ENCODE data around the gene PRRG1. TPM values are rescaled to one million over a fixed set of nuclear protein-coding genes. Genes with fewer than 3 reads are reported as not detected.
"Not testable (repeated sequence)": the region's sequence is repeated elsewhere in the genome, so short reads cannot be mapped to it uniquely, and the experiment has no call there.

The PRRG1 gene
- total RNA-seq (2014; rRNA removed; shearing (Covaris generic)), result 11.9 and 12.6 TPM in 2 replicates

DNA sequence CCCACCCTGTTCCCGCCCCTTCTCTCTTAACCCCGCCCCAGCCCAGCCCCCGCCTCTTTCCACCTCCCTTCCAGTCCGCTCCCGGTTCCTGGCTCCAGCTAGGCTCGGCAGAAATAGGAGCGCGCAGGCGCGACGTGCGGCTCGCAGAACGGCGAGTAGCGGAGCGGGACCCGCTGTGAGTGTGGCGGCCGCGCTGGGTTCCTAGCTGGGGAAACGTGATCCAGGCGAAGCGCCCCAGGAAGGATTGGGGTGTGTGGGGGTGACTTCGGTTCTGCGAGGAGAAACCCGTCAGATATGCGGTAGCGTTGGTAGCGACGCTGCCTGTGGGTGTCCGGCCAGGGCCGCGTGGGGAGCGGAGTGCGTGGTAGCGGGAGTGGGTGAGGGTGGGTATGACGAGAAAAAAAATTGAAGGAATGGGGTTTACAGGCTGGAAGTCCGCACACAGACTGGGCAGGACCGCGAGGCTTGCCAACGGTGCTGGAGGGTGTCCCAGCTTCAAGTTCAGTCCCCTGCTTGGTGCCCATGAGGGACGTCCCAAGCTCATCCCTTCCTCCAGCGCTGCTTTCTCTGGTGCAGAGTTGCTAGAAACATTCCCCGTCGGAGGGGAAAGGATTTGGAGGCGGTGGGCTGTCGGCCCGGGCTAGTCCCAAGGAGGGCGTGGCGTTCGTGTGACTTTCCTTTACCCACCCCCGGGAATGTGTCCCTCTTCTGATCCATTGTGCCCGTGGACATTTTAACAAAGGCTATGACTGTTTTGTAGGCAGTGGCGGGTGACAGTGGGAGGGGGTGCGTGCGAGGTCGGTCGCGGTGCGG, at the start of gene PRRG1:
TSS of gene PRRG1 (plus strand) at position 144 of the 813 bp plus-strand sequence. CDS start 56,886 bp downstream, outside the sequence.
- peak; percentile 84 for DNase-seq (ENCODE audit: low read depth)

- DNase-seq (ENCODE audit: low read depth), result peak; percentile 5
These were observed 46.6 kb upstream of the PRRG1 start for GRCh38 chrX:37302569-37302968.

GRCh38 chrX:37305238-37305637, 43.9 kb upstream of the PRRG1 start:
- DNase-seq (ENCODE audit: low read depth), result not testable (repeated sequence)

DNA sequence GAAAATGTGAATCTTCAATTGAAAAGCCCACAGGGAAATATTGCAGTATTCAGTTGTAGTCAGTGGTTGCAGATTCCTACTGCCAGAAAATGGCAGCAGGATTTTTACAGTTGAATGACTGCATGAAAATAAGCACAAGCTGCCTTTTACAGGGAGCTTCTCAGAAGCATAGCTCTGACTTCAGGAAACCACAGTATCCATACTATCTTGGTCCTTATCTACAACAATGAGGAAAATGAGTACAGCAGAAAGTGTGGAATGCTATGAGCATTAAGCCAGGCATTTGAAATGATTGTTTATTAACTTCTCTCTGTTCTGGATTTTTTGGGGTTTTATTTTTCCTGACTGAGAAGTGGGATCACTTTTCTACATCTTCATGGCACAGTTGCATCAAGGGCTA, 34.6 kb upstream of the PRRG1 start:
- no peak for DNase-seq (ENCODE audit: low read depth)

GRCh38 chrX:37315511-37316248, 33.5 kb upstream of the PRRG1 start:
- no peak for DNase-seq (ENCODE audit: low read depth)

- no peak for DNase-seq (ENCODE audit: low read depth)
These were observed 28.5 kb upstream of the PRRG1 start for GRCh38 chrX:37320541-37321203.

DNA sequence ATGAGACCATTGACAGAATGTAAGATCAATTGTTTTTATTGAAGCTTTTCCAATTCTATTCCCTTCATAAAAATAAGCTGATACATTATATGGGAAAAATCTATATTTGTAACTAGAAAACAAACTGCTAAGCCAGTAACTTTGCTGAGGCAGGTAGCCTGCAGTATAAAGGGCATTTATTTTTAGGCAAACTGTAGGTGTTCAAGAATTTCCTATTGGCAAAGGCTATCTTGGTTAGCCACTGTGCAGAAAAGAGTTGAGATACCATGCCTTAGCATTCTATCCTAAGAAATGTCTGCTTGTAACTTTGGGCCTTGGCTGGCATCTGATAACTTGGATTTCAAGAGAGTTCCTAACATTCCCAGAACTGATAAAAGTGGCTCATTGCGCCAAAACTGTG, 18.5 kb upstream of the PRRG1 start:
- no peak for DNase-seq (ENCODE audit: low read depth)

GRCh38 chrX:37331546-37331945, 17.6 kb upstream of the PRRG1 start:
- no peak for DNase-seq (ENCODE audit: low read depth)

DNA sequence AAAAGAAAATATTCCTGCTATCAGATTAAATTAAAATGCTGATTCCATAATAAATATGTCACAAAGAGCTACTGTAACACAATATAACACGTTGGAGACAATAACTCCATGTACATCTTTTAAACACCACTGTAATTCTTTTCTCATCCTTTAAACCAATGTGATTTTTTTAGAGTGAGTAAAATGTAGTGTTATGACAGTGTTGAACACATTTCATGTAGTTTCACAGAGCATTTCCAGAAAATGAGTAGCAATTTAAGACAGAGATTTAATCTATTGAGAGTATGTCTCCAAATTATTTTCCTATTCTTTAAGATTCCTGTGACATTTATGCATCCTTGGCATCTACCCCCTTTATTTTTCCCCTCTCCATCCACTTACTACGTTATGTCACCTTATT, 17.1 kb upstream of the PRRG1 start:
- DNase-seq (ENCODE audit: low read depth), result no peak

- DNase-seq (ENCODE audit: low read depth), result no peak
These were observed 16.0 kb upstream of the PRRG1 start for GRCh38 chrX:37332987-37333658.

GRCh38 chrX:37347420-37347819, 1.7 kb upstream of the PRRG1 start:
- DNase-seq (ENCODE audit: low read depth), result peak; percentile 5

- no peak for DNase-seq (ENCODE audit: low read depth)
These were observed 763 bp upstream of the PRRG1 start for GRCh38 chrX:37348231-37348970.

DNA sequence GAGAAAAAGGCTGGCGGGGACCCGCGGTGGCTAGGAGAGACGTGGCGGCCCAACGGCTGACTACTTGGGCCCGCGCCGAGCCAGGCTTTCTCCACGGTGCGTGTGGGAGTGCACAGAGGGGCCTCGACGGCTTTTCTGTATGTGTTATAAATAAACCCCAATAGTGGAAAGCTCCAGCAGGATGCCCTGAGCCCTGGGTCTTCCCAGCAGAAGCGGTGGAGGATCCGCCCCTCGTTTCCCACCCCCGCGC, 268 bp upstream of the PRRG1 start:
- DNase-seq (ENCODE audit: low read depth), result no peak

GRCh38 chrX:37350034-37350365, 836 bp downstream of the PRRG1 start:
- peak; percentile 42 for DNase-seq (ENCODE audit: low read depth)

GRCh38 chrX:37353646-37354045, 4.5 kb downstream of the PRRG1 start:
- DNase-seq (ENCODE audit: low read depth), result no peak

DNA sequence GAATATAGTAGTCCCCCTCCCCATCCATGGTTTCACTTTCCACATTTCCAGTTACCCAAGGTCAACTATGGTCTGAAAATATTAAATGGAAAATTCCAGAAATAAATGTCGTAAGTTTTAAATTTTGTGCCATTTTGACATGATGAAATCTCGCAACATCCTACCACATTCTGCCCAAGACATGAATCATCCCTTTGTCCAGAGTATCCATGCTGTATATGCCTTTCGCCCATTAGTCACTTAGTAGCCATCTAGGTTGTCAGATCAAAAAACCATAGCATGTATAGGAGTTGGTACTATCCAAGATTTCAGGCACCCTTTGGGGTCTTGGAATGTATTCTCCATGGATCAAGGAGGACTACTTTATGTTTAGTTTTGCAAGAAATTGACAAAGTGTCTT, 8.3 kb downstream of the PRRG1 start:
- DNase-seq (ENCODE audit: low read depth), result peak; percentile 32

DNA sequence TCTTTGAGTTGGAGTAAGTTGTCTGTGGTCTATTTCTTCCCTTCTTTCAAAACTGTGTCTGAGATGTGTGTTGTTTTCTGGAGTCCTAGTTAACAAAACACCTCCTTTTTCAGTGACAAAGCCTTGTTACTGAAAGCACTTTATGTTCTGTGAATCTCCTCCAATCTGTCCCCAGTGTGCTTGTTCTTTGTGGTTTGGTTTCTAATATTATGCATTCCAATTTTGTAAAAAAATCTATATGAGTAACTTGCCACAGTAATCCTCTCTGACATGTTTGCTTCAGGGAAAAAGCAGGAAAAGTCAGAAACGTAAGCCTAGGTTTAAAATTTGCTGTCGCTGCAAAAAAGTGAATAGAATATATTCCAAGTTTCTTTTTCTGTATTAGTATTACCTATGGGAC, 12.4 kb downstream of the PRRG1 start:
- DNase-seq (ENCODE audit: low read depth), result peak; percentile 7

DNA sequence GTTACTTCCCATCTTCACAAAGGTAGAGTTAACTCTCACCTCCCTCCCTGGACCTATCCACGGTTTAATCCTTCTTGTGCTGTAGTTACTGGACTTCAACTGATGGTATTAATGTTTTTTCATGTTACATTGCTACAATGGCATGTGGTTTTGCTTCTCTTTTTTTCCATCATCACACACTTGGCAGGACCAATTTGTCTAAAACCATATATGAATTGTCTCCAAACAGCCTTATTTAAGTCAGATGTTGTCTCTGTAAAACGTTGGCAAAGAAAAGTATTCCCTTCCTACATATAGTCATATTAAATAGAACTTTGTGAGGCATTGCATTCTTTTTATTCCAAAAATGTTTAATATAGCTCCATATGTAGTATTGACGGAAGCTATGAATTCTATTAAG, 15.5 kb downstream of the PRRG1 start:
- no peak for DNase-seq (ENCODE audit: low read depth)

- DNase-seq (ENCODE audit: low read depth), result no peak
These were observed 18.8 kb downstream of the PRRG1 start for GRCh38 chrX:37367946-37368345.

GRCh38 chrX:37370499-37371141, 21.5 kb downstream of the PRRG1 start:
- no peak for DNase-seq (ENCODE audit: low read depth)

- DNase-seq (ENCODE audit: low read depth), result peak; percentile 3
These were observed 22.4 kb downstream of the PRRG1 start for GRCh38 chrX:37371578-37371991.

Measured in RPMI7951 (cell line).